AG20443 (cell line): ENCODE data around the gene RPL13.
A peak's percentile ranks its signal among the peaks of the same experiment; 100 is the strongest.

Experiments
- DNase-seq: peaks from one replicate; pipeline ENCODE4 v3.0.0; 2012; ENCODE audit warnings: low spot score, mixed read lengths

The RPL13 gene

GRCh38 chr16:89545044-89545830 lies 15.2 kb upstream of the RPL13 start:
- DNase-seq: no peak

DNA sequence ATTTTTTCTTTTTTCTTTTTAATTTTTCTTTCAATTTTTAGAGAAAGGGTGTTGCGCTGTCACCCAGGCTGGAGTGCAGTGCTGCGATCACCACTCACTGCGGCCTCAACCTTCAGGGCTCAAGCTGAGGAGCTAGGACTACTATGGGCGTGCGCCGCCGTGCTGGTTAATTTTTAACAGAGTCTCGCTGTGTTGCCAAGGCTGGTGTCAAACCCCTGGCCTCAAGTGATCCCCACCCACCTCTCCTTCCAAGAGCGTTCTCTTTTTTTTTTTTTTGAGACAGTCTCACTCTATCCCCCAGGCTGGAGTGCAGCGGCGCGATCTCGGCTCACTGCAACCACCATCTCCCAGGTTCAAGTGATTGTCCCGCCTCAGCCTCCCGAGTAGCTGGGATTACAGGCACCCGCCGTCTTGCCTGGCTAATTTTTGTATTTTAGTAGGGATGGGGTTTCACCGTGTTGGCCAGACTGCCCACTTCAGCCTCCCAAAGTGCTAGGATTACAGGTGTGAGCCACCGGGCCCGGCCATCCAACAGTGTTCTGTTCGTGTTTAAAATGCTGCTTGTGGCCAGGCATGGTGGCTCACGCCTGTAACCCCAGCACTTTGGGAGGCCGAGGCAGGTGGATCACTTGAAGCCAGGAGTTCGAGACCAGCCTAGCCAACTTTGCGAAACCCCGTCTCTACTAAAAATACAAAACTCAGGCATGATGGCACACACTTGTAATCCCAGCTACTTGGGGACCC lies 14.5 kb upstream of the RPL13 start:
- DNase-seq: no peak

- no peak for DNase-seq
Observed at GRCh38 chr16:89546781-89547180, 13.7 kb upstream of the RPL13 start.

- DNase-seq: no peak
Observed at GRCh38 chr16:89547291-89547690, 13.2 kb upstream of the RPL13 start.

GRCh38 chr16:89547860-89548259 lies 12.6 kb upstream of the RPL13 start:
- DNase-seq: no peak

- DNase-seq: no peak
Observed at GRCh38 chr16:89548344-89549006, 12.0 kb upstream of the RPL13 start.

DNA sequence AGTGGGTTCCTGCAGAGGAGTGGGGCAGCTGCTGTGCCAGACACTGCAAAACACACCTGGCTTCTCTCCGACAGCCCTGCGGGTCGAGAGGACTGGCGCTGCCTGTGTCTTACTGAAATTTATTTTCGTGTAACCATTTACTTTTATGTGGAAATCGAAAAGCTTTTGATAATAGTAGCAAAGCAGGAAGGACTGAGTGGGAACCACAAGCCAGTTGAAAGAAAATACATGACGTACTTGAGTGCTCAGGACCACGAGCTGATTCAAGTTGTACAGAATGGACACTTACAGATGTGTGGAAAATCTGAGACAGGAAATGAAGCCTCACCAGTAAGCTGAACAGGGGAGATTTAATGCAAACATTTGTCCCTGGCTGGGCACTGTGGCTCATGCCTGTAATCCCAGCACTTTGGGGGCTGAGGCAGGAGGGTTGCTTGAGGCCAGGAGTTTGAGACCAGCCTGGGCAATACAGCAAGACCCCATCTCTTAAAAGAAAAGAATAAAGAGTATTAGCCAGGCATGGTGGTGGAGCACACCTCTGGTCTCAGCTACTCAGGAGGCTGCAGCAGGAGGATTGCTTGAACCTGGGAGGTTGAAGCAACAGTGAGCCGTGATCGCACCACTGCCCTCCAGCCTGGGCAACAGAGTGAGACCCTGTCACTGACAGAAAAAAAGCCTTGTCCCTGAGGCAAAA lies 11.3 kb upstream of the RPL13 start:
- DNase-seq: no peak

- no peak for DNase-seq
Observed at GRCh38 chr16:89550421-89551007, 10.0 kb upstream of the RPL13 start.

GRCh38 chr16:89552329-89552728 lies 8.2 kb upstream of the RPL13 start:
- no peak for DNase-seq

DNA sequence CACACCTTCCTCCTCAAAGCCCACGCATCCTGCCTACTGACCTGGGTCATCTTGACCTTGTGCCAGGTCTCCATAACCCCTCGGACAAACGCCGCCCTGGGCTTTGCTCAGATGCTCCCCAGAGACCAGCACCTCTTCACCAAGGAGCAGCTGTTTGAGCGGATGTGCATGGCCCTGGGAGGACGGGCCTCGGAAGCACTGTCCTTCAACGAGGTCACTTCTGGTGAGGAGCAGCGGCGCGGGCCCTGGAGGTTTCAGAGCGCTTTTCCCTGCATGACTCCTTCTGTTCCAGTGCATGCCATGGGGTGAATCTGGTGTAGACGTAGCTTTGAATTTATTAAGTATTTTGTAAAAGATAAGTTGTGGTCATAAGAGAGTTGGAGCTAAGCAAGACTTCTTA lies 7.6 kb upstream of the RPL13 start:
- DNase-seq: no peak

DNA sequence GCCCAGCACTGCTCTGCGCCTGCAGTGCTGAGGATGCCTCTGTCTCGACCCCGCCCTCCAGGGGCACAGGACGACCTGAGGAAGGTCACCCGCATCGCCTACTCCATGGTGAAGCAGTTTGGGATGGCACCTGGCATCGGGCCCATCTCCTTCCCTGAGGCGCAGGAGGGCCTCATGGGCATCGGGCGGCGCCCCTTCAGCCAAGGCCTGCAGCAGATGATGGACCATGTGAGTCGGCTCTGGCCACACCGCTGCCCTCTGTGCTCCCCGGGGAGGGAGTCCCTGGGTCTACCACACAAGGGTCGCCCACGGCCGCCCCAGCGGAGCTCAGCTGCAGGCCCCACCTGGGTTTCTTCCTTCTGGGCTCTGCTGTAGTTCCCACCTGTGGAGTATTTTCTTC lies 6.7 kb upstream of the RPL13 start:
- no peak for DNase-seq

- DNase-seq: no peak
Observed at GRCh38 chr16:89554343-89554742, 6.1 kb upstream of the RPL13 start.

DNA sequence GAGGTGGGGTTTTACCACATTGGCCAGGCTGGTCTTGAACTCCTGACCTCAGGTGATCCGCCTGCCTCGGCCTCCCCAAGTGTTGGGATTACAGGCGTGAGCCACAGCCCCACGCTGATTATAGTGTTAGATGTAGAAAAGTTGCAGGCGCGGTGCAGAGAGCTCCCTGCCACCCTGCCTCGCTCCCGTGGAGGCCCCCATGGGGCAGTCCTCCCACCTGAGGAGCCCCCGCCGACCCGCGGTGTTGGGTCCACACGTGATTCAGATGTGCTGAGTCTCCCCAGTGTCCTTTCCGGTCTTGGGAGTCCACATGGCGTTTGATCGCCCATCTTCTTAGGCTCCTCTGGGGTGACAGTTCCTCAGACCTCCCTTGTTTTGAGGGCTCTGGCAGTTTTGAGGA lies 5.2 kb upstream of the RPL13 start:
- no peak for DNase-seq

DNA sequence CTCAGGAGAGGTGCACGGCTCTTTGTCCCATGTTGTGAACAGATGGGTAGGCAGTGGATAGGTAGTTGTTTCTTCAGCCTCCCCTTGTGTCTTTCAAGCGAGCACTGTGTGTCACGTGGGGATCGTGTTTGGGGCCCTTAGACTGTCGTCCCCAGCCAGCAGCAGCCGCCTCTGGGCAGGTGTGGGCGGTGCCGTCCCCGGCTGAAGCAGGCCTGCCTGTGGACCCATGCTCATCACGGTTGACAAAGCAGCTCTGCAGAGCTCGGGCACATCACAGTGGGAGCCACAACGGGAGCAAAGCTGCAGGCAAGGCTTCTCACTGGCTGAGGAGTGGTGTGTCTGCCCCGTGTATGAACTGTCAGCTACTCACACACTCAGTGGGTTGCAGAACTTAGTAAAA lies 4.7 kb upstream of the RPL13 start:
- no peak for DNase-seq

DNA sequence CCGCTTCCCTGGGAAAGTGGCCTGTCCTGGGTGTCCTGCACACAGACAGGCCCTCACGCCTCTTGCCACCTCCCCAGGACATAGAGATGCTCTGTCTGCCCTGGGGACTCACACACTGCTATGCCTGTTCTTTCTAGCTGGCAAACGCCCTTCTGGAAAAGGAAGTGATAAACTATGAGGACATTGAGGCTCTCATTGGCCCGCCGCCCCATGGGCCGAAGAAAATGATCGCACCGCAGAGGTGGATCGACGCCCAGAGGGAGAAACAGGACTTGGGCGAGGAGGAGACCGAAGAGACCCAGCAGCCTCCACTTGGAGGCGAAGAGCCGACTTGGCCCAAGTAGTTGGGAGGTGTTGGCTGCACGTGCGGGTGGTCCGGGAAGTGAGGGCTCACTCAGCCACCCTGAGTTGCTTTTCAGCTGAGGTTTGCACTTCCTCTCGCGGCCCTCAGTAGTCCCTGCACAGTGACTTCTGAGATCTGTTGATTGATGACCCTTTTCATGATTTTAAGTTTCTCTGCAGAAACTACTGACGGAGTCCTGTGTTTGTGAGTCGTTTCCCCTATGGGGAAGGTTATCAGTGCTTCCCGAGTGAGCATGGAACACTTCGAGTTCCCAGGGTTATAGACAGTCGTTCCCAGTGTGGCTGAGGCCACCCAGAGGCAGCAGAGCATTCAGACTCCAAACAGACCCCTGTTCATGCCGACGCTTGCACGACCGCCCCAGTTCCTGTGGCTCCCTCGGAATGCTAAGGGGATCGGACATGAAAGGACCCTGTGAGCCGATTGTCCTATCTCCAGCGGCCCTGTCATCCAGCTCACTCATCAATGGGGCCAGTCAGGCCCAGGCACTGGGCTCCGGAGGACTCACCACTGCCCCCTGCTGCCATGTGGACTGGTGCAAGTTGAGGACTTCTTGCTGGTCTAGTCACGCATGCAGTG lies 3.5 kb upstream of the RPL13 start:
- peak; percentile 88 for DNase-seq

DNA sequence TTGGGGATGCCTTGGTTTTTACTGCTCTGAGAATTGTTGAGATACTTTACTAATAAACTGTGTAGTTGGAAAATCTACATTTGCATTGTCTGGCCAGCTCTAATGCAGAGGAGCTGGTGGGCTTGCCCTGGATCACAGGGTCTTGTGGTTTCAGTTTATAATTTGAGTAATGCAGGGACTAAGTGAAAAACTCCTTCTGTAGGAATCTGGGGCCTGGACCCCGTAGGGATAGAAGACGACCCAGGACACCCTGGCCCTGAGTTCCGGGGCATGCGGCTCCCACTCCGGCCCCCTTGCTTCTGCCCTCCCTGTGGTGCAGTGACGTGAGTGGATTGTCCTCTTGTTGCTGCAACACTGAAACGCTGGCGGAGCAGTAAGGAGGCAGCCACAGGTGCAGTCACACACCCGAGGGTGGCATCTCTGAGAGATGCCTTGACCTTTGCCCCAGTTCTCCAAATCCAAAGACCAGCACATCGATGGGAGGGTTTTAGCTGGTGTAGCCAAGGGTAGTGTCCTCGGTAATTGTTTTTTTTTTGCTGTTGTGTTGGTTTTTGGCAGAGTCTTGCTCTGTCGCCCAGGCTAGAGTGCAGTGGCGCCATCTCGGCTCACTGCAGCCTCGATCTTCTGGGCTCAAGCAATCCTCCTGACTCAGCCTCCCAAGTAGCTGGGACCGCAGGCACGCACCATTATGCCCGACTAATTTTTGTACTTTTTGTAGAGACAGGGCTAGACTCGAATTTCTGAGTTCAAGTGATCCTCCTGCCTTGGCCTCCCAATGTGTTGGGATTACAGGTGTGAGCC lies 2.6 kb upstream of the RPL13 start:
- no peak for DNase-seq

GRCh38 chr16:89561142-89561883 lies 831 bp downstream of the RPL13 start:
- no peak for DNase-seq

DNA sequence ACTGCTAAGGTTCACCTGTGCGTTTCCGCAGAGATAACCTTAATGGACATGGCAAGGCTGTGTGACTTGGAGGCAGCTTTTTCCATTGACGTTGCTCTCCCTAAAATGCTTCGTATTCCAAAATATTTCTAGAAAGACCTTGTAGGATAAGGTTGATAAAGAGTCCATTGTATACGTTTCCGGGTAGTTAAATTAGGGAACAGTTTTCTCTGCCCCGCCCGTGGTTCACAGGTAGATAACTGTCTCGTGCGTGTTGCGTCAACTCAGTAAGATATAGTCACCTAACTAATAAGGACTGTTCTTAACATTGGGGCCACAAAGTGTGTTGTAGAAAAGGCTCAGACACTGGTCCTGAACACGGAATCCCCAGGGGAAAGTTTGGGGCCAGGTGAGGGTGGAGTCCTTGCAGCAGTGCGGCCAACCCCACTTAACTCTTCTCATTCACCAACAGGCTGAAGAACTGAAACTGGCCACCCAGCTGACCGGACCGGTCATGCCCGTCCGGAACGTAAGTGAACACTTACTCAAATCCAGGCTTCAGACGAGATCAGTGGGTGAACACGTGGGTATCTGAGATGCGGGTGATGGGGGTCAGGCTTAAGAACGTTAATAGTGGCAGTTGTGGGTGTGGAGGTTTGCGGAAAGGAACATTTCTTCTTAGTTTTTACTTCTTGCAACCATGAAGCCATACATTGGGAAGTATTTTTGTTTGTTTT lies 1.6 kb downstream of the RPL13 start:
- DNase-seq: no peak

DNA sequence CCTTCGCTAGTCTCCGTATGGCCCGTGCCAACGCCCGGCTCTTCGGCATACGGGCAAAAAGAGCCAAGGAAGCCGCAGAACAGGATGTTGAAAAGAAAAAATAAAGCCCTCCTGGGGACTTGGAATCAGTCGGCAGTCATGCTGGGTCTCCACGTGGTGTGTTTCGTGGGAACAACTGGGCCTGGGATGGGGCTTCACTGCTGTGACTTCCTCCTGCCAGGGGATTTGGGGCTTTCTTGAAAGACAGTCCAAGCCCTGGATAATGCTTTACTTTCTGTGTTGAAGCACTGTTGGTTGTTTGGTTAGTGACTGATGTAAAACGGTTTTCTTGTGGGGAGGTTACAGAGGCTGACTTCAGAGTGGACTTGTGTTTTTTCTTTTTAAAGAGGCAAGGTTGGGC lies 2.5 kb downstream of the RPL13 start:
- no peak for DNase-seq
